ENCODE results near the gene UBE2I.
"Not testable (repeated sequence)": the region's sequence is repeated elsewhere in the genome, so short reads cannot be mapped to it uniquely, and the experiment has no call there.

UBE2I gene

DNA sequence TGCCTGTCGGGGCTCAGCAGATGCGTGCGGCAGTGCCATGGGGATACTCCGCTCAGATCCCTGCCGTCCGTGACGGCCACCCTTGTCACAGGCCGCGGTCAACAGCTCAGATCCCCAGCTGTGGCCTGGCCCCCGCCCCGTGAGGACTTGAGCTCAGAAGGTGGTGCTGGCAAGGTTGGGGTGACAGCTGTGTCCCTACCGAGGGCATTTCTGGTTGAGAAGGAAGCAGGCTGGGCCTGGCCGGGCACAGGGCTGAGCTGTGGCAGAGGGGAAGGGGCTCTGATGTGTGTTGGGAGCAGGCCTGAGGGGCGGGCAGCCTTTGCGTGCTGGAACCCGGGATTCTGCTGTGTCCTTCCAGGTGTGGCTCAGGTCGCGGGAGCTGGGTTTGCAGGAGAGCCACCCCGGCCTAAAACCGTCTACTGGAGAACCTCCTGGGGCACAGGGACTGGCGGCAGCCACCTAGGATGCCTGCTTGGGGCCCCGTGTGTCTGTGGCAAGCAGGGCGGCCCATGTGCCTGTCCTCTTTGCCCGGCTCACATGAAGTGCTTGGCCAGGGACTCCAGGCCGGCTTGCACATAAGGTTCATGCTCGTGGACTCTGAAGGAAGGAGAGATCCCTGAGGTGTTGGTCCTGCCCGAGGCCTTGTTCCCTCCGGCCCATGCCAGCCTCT, 5.1 kb downstream of the UBE2I start:
- DNase-seq, result no peak

DNA sequence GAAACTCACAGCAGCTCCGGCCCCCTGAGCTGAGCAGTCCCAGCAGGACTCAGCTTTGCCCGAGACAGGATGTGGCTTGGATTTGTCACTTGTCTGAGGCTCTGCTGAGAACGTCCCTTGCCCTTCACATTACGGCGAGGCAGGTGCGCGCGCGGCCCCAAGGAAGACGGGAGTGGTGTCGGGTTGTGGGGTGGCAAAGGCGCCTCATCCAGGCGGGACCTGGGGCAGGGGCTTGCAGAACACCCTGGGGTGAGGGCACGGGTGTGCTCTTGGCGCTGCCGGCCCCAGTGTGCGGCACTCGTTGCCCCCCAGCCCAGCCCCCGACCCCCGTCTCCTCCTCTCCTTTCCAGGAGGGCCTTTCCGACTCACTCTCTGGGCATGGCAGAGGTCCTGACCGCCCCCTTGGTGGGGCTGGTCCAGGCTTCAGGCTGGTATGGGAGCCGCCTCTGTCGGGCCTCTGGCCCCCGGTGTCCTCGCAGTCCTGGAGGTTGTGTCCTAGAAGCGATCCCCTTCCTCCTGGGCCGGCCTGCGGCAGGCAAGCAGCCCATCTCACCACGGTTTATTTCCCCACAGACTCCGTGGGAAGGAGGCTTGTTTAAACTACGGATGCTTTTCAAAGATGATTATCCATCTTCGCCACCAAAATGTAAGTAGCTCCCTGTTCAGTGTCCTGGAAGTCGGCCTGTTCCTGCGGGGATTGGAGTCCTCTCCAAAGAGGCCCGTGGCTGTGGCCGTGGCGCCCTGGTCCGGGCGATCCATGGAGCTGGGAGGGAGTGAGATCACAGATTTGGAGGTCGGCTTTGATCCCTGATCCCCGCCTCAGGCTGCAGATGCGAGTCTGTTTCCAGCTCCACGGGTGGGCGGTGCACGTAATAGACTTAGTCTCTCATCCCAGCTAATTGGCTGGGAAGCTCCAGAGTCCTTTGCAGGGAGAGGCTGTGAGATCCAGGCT, 5.9 kb downstream of the UBE2I start:
- no peak for DNase-seq

DNA sequence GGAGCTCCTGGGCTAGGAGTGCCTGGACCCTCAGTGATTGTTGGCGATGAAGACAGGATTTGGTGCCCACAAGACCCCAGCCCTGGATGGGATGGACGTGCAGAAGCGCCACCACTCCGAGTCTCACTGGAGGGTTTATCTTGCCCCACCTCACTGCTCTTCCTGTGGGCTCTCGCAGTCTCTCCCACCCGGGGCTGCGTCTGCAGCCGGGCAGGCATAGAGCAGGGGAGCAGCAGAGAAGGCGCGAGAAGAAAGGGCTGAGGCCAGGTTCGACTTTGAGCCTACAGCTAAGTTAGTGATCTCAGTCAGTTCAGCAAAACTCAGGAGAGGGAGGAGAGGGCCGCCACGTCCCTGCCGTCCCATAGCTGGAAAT, 6.6 kb downstream of the UBE2I start:
- no peak for DNase-seq

DNA sequence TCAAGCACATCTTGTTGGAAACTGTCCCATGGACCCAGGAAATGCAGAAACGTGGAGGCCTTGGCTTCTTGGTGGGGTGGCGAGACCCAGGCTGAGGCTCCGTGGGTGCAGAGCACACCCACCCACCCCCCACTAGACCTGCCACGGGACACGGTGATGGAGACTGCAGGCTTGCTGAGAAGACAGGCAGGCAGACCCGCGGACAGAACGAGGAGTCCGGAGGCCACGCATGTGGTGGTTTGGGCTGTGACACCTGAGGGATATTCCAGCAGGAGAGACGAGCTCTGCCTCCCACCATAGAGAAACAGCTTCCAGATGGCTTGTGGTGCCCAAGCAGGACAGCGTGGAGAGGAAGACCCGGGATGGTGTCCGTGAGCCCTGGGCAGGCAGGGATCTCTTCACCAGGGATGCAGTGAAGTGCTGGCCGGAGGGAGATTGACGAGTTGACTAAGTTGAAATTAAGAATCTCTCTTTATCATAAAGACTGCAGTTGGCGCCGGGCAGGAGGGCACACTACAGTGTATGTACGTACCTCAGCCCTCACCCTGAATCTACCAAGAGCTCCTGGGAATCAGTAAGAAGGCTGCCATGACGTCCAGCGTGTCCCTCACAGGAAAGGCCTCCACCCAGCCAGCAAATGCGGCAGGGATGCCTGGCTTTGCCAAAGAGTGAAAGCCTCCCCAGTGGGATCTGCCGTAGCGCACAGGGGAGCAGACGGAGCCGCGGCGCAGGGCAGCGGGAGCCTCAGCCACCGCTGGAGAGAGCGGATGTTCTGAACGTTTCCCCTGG, 8.2 kb downstream of the UBE2I start:
- no peak for DNase-seq

DNA sequence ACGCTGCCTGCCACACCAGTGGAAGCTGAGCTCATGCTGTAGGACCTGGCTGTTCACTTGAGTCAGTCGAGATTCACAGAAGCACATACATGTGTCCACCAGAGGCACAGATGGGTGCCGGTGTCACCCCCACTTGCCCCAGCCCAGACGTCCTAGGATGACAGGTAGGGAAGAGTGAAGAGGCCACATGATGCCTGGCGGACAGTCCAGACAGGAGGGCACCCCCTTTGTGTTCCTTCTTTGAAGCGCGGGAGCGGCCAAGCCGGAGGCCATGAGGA, 8.8 kb downstream of the UBE2I start:
- no peak for DNase-seq

DNA sequence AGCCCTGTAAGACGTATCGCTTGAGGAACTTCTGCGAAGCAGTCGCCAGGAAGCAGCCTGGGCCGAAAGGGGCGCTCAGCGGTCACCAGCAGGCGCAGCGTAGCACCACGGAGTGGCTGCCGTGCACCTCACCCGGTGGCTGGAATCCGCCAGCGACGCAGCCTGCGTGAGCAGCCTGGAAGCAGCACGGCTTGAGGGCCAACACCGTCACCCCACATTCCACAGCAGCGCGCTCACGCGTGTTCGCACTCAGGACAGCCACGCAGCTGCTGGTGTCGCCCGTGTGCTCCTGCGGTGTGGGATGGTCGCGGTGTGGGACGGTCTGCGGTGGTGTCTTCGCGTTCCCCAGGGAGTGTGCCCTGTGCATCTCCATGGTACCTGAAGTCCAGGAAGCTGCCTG, 9.6 kb downstream of the UBE2I start:
- no peak for DNase-seq

DNA sequence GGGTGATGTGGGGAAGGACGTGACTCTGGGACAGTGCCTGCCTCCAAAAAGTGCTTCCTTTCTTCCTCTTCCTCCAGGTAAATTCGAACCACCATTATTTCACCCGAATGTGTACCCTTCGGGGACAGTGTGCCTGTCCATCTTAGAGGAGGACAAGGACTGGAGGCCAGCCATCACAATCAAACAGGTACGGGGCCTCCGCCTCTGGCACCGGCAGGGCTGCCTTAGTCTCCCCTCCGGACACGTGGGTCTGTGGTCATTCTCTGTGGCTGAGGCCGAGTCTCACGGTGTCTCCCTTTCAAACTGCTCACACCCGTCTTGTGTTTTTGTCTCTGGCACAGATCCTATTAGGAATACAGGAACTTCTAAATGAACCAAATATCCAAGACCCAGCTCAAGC, 10.7 kb downstream of the UBE2I start:
- no peak for DNase-seq

DNA sequence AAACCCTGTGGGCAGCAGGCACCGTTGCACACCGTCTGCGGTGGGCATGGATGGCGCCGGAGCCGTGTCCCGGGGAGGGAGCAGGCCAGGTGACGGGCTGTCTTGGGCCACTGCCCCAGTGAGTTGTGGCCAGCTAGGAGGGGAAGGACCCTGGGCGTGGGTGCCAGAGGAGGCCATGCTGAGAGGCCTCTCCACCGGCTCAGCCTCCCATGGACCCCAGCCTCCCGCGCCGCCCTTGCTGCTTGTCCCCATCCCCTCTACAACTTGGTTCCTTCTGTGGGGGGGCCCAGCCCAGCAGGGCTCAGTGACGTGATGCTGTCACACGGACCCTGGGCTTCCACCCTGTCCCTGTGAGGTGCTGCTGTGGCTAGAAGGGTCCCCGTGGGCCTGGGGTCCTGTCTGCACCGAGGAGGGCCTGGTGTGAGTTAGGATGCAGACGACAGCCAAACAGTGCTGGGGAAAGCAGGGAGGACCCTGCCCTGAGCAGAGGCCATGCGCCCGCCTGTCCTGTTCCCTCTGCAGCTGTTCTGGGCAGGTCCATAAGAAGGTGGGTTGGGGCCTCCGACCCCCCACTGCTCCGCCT, 11.3 kb downstream of the UBE2I start:
- DNase-seq, result no peak

DNA sequence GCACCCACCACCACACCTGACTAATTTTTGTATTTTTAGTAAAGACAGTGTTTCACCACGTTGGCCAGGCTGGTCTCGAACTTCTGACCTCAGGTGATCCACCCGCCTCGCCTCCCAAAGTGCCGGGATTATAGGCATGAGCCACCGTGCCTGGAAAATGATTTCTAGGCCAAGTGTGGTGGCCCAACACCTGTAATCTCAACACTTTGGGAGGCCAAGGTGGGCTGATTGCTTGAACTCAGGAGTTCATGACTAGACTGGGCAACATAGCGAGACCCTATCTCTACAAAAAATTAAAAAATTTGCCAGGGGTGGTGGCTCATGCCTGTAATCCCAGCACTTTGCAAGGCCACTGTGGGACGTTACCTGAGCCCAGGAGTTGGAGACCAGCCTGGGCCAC, 13.0 kb downstream of the UBE2I start:
- no peak for DNase-seq

DNA sequence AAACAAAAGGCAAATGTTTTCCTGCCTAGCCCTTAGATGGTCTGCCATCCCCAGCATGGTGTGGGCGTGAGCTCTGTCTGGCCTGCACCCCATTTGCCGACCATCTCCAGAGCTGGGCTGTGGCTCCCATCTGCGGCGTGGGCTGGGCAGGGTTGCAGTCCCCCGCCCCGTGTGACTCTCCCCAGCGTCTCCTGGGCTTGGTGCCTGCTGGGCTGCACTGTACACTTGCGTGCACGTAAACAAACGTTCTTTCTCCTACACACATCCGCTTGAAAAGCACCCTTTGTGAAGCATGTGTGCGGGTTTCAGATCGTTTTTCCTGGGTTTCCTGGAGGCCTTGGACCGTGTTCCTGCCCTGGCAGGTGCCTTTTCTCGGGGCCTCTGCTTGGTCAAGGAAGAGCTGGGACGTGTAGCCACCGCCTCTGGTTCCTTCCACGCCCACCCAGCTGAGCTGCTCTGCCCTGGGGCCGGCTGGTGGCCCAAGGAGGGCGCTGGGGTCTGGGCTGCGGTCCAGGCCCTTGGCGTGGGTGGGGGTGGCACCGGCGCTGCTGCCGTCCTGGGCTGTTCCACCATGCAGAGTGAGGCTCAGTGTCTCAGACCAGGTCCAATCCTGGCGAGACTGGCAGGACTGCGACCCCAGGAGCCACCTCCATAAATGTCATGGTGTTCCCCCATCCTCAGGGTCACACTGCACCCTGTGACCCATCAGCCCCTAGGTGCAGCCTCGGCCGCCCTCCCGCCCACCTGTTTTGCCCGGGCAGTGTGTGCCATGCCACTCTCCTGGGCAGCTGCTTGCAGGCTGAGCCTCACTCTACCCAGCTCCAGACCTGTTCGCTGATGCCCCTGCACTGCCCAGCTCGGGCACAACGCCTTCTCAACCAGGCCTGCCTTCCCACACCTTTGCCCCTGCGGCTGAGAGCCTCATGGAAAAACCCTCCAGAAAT, 14.1 kb downstream of the UBE2I start:
- no peak for DNase-seq

DNA sequence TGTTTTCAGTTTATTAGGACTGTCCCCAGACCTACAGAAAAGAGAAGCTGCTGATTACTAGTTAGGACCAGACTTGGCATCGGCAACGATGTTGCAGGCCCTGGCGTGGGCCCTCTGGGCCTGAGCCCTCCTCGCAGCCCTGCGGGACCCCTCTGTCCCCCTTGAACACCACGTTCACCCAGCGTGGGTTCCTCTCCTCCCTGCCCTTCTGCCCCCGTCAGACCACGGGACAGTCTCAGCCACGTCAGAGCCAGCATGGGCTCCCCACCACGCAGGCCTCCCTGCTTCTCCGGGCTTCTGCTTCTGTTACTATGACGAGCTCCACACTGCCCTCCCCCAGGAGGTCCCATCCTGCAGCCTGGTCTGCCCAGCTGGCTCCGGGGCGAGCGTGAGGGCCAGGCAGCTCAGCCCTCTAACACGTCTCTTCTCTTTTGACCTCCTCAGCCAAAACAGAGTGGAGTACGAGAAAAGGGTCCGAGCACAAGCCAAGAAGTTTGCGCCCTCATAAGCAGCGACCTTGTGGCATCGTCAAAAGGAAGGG, 14.9 kb downstream of the UBE2I start:
- DNase-seq, result no peak

DNA sequence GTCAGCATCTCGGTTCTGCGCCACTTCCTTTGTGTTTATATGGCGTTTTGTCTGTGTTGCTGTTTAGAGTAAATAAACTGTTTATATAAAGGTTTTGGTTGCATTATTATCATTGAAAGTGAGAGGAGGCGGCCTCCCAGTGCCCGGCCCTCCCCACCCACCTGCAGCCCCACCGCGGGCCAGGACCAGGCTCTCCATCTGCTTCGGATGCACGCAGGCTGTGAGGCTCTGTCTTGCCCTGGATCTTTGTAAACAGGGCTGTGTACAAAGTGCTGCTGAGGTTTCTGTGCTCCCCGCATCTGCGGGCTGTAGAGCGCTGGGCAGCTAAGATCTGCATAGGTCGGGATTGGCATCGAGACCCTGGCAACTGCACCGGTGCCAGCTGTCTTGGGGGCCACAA, 15.8 kb downstream of the UBE2I start:
- no peak for DNase-seq

DNA sequence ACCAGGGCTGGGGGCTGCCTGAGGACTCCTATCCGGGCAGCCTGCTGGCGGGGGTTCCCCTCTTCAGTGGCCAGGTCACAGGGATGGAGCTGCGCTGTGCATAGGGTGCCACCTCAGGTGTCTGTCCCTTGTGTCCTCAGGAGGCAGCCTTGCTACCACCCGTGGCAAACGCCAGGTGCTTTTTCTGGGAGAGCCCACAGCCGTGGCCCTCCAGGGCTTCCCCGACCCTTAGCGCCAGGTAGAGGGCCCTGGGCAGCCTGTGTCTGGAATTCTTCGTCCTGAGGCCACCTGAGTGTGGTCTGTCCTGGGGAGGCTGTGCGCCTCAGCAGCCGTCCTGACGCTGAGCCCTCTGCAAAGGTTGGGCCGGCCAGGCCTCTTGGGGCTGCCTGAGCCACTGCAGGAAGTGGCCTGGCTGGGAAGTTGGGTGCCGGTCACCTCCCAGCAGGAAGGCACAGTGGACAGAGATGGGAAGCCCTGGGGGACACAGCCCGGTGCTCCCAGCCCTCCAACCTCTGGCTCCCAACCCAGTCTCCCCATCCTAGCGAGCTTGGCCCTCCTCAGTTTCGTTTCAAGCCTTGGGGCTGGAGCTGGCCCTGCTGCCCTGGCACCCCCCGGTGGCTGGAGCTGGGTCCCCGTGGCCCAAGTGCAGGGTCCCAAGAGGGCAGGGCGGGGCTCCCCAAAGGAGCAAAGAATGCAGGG, 16.4 kb downstream of the UBE2I start:
- no peak for DNase-seq

DNA sequence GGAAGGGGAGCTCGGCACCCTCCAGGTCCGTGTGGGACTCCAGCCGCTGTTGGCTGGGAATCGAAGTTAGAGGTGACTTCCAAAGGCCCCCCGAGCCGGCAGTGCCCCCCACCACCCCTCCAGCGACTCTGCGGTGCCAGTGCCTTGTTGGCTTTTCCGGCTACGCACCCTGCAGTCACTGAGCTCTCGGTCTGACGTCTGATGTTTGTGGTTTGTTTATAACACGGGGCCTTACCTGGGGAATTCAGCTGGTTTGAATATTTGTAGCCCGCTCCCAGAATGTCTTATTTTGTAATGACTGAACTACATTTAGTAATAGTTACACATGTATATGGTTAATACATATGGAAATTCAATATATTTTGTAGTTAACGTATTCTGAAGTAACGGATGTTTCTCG, 17.0 kb downstream of the UBE2I start:
- DNase-seq, result no peak

DNA sequence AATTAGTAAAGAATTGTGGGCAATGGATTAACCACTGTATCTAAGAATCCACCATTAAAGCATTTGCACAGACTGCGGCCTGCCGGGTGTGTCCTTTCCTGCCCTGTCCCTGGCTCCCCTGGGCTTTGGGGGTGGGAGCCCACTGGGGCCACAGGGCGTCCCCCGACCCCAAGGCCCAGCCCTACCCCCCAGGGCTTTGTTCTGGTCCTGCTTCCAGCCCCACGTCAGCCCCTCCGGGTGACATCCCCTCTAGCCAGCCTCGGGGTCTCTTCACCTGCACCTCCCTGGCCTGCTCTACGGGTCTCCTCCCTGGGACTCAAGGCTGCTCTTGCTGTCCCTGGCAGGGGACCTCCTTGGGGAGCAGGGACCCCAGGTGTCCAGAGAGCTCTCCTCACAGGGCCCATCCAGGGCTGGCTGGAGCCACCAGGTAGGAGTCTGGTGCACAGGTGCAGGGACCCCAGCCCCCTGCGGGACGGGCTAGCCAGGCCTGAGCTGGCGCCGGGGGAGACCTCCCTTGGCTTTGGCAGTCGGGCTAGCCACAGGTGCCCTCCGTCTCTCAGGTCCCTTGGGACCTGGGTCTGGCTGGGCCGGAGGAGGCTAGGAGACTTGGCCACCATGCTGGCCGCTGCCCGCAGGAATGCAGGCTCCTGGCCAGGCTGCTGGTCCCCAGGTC, 17.6 kb downstream of the UBE2I start:
- no peak for DNase-seq

DNA sequence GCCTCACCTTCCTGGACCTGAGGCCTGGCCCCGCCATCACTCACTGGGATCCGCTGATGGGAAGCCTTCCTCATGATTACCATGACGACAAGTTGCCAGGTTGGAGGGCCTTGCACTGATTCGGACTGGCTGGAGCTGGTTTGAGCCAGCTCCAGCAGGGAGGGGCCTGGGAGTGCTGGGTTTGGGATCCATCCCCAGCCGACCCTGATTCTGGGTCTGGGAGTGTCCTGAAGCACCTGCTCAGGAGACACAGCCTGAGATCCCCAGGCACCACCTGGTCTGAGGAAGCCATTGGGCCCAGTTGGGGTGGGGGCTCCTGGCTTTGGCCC, 18.1 kb downstream of the UBE2I start:
- DNase-seq, result no peak

DNA sequence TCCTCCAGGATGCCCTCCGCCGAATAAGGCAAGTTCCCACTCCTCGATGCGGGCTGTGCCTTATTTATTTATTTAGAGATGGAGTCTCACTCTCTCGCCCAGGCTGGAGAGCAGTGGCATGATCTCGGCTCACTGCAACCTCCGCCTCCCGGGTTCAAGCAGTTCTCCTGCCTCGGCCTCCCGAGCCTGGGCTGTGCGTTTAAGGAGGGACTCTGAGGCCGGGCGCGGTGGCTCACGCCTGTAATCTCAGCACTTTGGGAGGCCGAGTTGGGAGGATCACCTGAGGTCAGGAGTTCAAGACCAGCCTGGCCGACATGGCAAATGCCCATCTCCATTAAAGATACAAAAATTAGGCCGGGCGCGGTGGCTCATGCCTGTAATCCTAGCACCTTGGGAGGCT, 18.7 kb downstream of the UBE2I start:
- not testable (repeated sequence) for DNase-seq

DNA sequence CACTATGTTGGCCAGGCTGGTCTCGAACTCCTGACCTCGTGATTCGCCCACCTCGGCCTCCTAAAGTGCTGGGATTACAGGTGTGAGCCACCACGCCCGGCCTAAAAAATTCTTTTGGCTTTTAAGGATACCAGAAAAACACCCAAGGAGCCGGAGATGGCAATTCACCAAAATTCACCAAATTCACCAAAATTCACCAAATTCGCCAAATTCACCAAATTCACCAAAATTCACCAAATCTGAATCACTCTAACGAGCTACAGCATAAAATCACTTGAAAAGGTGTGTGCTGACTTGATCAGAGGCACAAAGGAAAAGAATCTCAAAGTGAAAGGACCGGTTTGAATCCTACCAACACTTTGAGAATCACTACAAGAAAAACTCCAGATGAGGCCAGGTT, 19.5 kb downstream of the UBE2I start:
- DNase-seq, result not testable (repeated sequence)

DNA sequence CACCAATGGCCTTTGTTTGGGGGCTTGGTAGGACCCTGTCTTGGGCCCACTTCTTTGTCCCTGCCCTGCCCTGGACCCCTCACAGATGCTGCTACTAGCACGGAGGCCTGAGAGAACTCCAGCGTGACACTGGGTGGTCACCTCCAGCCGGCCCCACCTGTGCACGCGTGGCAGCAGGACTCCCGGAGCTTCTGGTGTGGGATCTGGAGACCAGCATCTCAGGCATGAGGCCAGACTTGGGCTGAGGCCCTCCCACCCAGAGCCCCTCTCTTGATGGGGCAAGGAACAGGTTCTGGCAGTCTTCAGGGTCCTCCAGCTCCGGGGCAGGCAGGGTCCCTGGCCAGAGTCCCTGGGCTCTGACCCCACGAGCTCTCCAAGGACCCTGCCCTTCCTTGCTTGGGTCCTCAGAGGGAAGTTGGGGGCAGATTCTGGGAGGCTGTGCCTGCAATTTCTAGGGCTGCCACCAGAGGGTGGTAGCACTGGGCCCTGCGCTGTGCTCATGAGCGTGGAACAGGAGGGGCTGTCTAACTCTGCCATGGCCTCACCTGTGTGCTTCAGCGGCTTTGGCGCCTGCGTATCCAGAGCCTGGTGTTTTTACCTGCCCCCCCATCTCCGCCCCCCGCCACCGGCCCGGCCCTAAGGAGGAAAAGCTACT, 21.0 kb downstream of the UBE2I start:
- DNase-seq, result no peak

DNA sequence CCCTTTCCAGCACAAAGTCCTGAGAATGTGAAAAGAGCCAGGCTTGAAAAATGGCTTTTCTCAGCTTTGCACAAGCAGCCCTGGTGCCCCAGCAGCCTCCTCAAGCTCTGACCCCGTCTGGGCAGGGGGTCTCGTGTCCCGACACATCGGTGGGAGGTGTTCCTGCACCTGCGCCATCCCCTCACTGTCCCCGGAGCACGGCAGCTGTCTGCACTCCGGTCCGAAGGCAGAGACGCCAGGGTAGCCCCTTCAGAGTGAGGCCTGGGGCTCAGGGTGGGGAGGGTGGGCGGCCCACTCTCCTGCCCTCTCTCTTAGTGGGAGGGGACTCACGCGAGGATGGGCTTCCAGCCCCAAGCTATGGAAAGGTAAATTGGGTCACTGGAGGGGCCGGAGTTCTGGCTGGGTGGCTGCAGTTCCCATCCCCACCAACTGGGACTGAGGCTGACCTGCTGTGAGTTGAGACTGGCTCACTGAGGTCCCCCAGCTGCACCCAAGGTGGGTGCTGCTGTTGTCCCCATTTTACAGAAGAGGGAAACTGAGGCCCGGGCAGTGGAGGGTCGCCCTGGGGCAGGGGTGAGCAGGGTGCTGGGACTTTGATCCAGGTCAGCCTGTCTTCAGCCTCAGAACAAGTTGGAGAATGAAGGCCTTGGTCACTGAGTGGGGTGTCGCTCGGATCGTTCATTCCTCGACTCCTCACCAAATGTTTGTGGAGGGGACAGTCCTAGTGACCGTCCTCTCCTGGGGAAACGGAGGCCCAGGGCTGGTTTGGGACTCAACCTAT, 21.7 kb downstream of the UBE2I start:
- no peak for DNase-seq
